Activated CD8-positive, alpha-beta memory T cell treated with anti-CD3 and anti-CD28 coated beads for 24 hours (primary cell): ENCODE results near the gene ADAM29.
"Not testable (repeated sequence)": the region's sequence is repeated elsewhere in the genome, so short reads cannot be mapped to it uniquely, and the experiment has no call there.

ENCODE experiments used
- DNase-seq: peaks from one replicate; pipeline ENCODE4 v3.0.0-alpha.2; 2020

The ADAM29 gene

GRCh38 chr4:174972911-174973310 is 54.8 kb downstream of the ADAM29 start:
- DNase-seq: no peak

GRCh38 chr4:174973336-174973735 is 55.2 kb downstream of the ADAM29 start:
- no peak for DNase-seq

DNA sequence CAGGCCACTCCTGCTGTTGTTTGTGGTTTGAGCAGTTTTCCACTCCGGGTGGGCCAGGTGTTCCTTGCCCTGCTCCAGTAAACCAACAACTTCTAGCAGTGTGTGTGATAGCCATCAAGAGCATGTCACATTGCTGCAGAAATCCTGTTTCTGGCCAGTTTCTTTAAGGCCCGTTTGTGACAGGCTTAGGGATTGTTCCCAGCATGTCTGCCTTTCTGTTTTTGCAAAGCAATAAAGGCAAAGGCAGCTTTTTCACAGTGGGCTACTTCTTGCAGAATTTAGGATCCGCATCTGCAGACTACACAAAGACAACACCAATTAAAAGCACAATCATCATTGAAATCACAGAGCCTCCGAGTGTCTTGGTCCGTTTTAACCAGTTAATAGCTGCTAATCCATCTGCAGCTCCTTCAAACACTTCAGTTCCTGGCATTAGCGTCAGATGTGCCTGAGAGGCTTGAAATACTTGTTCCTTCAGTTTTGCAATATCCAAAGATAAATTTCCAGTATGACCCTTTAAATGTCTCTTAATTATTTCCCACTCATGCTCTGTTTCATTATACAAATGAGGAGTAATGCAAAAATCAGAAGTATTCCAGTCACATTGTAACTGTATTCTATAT is 65.1 kb downstream of the ADAM29 start:
- DNase-seq: no peak

DNA sequence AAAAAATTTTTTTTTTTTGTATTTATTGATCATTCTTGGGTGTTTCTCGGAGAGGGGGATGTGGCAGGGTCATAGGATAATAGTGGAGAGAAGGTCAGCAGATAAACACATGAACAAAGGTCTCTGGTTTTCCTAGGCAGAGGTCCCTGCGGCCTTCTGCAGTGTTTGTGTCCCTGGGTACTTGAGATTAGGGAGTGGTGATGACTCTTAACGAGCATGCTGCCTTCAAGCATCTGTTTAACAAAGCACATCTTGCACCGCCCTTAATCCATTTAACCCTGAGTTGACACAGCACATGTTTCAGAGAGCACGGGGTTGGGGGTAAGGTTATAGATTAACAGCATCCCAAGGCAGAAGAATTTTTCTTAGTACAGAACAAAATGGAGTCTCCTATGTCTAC is 65.7 kb downstream of the ADAM29 start:
- DNase-seq: not testable (repeated sequence)

DNA sequence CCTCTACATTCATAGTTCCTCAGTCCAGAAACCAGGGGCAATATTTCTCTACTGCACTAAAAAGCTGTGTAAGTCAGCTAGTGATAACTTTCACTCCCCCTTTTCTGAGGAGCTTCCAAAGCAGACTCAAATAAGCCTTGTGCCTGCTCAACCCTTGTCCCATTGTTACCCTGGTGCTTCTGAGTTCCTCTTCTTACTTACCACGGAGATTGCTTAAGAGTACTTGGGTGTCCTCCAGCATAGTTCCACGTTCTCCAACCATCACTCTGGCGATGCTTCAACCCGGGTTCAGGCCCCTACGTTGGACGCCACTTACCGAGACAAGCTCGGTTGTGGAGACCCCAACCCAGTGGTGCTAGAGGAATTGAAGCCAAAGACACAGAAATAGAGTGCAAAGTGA is 71.6 kb downstream of the ADAM29 start:
- no peak for DNase-seq

DNA sequence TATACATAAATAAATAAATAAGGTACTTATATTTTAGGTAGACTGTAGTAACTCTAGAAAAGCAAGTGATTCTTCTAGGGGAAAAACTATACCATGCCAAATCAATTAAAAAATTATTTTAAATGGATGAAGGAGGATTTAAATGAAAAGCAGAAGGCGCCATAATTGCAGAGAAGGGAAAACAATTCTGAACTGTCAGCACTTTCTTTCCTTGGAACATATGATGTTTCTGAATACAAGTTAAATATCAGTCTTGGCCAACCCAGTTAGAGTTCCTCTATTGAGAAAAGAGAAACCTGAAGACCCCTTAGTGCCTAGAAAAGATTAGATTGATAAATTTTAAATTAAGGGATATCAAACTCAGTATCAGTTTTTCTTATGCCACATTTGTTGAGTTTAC is 75.8 kb downstream of the ADAM29 start:
- DNase-seq: no peak

DNA sequence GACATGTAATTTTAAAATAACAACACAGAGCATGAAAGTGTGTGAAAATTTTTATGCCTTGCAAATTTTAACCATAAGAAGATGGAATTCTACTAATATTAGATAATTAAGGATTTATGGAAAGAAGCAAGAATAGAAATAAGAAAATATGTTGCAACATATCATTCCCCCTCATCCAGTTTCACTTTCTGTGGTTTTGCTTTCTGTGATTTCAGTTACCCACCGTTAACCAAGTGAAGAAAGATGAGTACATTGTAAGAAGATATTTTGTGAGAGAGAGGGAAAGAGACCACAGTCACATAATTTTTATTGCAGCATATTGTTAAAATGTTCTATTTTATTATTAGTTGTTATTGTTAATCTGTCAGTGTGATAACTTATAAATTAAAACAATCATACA is 77.9 kb downstream of the ADAM29 start:
- DNase-seq: no peak

DNA sequence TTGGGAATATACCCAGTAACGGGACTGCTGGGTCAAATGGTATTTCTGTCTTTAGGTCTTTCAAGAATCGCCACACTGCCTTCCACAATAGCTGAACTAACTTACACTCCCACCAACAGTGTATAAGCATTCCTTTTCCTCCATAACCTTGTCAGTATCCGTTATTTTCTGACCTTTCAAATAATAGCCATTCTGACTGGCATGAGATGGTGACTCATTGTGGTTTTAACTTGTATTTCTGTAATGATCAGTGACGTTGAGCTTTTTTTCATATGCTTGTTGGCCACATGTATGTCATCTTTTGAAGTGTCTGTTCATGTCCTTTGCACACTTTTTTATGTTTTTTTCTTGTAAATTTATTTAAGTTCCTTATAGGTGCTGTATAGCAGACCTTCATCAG is 81.2 kb downstream of the ADAM29 start:
- DNase-seq: no peak

- no peak for DNase-seq
These were observed 99.6 kb downstream of the ADAM29 start for GRCh38 chr4:175017751-175018150.

DNA sequence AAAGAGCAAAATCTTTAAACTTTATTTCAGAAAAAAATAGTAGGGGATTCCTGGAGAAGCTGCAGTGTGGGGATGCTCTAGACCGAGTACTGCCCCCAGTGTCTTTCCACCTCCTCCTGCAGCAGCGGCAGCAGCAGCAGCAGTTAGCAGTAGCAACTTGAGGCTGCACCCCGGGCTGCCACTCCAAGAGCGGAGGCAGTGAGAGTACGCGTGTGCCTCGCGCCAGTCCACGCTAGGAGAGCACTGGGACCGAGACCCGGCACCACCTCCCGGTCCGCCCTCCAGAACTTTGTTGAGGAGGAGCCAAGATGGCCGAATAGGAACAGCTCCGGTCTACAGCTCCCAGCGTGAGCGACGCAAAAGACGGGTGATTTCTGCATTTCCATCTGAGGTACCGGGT is 101.3 kb downstream of the ADAM29 start:
- DNase-seq: not testable (repeated sequence)
